GM21576 (cell line): ENCODE data around the gene BCAS3.
"Not testable (repeated sequence)": the region's sequence is repeated elsewhere in the genome, so short reads cannot be mapped to it uniquely, and the experiment has no call there.

ENCODE experiments used
- ATAC-seq: cut with Tn5 transposase; IDR thresholded peaks from one replicate; pipeline ENCODE4 v1.9.1; 2021; ENCODE audit warnings: mild to moderate bottlenecking, moderate library complexity; ENCODE audit not compliant: unreplicated experiment

BCAS3 gene

DNA sequence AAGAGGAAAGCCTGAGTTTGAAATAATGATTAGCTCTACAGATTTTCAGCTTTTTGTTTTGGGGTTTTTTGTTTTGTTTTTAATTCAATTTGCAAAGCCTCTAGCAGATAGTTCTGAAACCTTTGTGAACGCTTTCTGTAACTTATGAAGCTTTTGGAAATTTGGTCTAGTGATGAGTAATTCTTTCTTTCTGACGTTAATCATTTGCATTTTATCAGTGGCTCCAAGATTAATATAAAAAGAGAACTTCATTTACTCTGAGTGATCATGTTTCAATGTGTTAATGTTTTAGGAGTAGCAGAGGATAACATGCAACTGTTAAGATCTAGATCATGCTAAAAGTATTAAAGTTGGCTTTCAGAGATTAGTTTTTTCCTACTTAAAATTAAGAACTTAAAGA lies 561.7 kb downstream of the BCAS3 start:
- no peak for ATAC-seq

DNA sequence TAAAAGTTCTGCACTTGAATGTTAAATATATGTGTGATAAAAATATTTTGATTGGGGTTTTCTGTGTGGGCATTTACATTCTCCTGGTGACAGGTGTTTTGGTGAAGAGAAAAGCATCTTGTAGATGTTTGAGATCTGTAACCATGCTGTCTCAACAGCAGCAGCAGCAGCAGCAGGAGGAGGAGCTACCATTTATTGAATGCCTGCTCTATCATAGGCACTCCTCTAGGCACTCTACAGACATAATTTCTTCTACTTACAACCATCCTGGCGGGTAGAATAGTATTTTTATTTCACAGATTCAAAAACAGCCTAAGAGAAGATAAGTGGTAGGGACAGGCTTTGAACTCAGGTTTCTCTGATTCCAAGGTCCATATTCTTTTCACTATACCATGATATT lies 562.3 kb downstream of the BCAS3 start:
- ATAC-seq: no peak

DNA sequence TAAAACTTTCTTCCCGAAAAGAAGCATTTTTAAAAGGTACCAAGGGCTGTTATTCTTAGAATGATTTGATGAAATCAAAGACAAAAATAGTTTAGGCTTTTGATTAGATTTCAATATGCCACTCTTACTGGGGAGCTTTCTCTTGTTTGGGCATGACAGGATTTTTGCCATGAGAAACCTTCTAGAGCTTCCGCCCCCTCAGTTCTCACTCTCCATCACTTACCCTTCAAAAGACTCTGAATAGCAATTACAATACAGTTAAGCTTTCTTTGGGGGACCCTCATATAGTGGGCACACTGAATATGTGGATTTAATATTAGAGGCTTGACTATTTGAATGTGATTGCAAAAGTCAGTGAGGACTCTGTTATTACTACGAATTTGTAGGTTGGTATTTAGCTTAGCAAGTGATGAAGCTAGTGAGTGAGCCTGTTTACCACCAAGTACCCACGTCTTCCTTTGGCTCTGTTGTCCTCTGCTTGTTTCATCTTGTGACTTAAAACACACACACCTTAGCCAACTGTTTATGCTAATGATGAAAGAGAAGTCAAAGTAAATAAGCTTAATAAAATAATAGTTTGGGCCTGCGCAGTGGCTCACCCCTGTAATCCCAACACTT lies 563.3 kb downstream of the BCAS3 start:
- no peak for ATAC-seq

DNA sequence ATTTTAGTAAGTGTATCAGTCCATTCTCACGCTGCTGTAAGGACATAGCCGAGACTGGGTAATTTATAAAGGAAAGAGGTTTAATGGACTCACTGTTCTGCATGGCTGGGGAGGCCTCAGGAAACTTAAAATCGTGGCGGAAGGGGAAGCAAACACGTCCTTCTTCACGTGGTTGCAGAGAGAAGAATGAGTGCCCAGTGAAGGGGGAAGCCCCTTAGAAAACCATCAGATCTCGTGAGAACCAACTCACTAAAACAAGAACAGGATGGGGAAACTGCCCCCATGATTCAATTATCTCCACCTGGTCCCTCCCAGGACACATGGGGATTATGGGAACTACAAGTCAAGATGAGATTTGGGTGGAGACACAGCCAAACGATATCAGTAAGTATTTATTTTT lies 567.3 kb downstream of the BCAS3 start:
- not testable (repeated sequence) for ATAC-seq

DNA sequence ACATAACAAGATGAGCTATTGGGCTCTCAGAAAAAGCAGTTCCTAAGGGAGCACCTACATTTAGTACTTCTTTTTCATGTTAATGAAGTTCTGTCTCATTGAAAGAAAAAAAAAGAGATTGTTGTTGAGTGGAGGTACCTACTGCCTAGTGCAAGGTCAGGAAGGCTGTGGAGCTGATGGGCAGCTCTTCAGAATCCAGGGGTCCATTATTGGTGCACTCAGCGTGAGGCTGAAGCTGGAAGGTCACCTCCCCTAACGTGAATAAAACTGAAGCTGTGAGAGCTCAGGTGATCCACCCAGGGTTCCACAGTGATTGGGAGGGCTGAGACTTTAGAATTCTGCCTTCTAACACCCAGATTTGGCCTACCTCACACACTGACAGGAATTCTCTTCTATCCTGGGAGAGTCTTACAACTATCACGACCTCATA lies 568.1 kb downstream of the BCAS3 start:
- ATAC-seq: no peak

DNA sequence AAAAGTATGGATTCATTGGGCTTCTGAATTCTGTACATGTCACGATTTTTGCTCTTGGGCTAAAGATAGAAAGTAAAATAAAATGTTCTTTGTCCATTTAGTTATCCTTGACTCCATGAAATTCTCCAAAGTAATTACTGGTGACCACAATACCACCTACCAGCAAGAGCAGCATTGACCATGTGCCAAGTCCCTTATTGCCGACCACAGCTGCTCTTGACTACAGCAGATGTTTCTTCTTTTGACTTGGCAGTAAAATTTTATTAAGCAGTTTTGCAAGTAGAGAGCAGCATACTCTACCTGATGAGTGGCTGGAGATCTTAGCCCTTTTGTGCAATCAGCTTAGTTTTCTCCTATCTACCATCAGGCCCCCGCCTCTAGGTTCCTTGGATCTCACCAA lies 569.8 kb downstream of the BCAS3 start:
- no peak for ATAC-seq

DNA sequence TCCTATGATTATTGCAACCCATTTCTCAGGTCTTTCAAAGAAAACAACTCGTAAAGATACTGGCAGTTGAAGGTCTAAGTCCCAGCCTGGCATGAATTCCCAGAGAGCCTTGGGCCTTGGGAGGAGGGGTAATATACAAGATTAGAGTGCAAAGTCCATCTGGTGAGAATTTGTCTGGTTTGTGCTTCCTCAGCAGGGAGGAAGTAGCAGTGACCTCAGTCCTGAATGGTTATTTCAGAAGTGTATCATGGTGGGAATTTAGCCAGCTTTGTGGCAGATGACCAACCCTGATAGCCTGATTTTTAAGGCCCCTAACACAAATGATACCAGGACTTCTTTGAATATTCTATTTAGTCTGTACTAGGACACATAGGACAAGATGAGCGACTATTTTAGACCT lies 570.7 kb downstream of the BCAS3 start:
- ATAC-seq: no peak

DNA sequence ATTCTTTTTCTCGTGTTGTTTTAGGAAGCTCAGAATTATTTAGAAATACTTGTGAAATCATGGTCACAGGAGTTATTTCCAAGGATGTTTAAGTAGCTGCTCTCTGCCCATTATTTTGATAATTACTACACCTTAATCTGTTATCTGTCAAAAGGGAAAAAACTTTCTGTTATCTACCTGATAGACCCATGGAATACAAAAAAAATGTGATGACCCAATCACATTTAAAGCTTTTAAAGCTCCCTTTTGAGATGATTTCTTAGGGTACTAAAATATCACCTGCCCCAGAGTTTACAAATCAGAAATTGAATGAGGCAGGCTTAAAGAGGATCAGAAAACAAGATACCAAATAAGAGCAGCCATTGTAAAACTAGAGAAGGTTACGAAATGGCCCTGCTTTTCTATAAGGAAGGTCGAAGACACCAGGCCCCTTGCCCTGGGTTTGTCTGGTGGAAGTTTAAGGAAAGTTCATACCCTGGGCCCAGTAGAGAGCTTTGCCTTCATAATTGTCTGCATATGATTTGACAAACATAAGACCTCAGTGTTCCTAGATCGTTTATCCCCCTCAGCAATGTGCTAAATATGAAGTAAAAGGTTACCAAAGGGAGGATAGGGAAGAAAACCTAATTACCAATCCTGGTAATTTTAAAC lies 572.1 kb downstream of the BCAS3 start:
- no peak for ATAC-seq

DNA sequence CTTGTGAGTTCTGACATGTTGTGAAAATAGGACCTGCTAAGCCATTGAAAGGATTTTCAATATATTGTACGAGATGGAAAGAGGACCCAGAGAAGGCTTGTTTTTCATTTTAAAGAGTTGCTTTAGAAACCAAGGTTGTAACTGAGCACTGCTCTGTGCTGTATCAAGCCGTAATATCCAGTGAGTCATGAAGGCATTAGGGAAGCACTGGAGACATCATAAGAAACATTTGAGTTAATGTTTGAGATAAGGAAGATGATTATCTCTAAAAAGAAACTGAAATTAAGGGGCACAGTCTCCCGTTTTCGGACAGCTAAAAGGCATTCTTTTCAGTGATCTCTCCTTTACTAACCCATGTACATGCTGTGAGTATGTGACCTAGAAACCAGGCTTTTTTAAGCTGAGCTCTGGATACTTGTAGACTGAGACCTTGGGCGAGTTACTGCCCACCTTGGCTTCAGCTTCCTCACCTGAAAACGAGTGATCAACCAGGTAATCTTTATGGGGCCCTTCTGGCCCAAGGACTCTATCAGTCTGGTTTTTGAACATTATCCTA lies 572.8 kb downstream of the BCAS3 start:
- no peak for ATAC-seq

DNA sequence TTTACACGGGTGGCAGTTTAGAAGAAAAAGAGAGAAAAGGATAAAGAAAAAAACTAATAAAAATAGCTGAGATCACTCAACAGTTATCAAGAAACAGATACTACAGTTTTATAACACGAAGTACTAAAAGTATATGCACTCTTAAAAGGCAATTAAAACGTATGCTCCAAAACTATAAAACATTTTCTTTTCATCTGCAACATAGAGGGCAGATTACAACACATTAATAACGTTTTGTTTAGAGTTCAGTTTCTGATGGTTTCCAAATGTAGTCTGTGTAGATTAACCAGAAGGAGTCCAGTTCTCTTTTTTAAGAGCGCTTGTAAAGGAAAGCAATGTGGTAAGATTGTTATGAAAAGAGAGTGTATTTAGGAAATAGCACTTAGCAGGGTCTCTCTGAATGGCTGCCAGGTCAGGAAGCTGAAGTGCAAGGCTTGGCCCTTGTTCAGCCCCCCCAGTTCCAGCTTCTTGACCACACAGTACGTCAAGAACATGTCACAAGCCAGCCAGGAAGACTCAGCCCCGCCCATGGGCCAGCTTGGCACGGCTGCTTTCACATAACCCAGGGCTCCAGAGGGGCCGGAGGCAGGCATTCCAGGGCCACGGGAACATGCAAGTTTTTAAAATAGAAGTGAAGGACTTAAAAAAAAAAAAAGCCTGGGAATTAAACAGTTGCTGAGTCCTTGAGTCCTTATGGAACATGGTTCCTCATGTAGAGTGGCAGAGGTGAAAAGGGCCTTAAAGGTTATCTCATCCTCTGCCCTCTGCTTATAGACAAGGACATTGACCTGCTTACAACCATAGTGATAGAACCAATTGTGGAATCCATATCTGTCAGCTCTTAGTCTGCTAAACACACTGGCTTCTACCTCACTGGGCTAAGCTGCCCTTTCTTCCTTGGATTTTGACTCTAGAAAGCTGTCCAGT lies 574.6 kb downstream of the BCAS3 start:
- ATAC-seq: no peak

DNA sequence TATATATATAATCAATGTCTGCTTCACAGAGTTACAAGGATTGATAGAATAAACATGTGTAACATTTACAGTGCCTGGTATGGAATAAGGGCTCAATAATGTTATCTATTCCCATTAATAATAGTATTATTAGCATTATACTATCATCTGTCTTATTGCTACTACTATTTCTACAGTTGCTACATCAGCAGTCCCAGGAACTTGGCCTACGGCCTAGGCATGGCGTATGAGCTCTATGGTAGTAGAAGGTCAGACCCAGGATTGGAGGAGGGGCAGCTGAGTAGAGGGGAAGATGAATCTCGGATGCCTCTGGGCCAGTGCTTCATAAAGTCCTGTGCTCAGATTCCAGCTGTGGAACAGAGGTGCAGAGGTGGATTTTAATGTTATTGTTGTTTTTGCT lies 575.7 kb downstream of the BCAS3 start:
- ATAC-seq: no peak

DNA sequence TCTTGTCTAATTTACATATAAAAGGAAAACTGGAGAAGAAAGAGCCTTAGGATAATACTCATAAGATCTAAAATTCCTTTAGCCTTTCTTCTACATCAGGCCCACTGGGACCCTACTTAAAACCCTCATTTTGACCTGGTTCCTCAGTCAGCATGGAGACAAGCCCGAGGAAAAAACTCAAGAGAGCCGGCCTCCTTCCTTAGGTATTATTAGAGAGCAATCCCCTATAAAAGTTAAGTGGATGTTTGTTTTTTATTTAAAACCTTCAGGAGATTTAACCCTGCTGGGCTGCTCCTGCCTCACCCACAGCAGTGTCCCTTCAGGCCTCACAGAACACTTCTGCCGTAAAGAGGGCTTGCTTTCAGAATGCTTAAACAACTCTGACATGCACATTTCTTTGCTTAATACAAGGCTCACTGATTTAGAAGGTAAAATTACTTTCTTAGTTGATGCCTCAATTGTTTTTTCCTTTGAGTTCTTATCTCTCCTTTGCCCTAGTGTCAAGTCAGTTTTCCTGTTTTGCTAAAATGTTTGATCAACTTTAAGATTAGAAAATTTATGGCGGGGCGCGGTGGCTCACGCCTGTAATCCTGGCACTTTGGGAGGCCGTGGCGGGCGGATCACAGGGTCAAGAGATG lies 576.4 kb downstream of the BCAS3 start:
- no peak for ATAC-seq

DNA sequence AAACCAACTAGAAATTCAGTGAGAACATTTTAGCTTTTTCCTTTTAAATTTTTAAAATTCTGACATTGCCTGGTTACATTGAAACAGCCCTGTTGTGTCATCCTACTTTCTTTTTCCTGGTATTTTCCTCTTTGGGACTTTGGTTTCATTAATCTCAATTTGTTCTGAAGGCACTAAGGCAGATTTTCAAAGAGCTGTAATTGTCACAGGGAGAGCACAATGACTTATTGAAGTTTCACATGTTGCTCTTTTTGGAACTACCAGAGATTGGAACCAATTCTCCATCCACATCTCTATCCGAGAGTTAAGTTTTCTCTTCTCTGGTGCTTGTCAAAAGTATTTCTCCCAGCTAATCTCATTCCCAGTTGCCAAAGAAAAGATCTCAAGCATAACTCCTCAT lies 577.3 kb downstream of the BCAS3 start:
- no peak for ATAC-seq

DNA sequence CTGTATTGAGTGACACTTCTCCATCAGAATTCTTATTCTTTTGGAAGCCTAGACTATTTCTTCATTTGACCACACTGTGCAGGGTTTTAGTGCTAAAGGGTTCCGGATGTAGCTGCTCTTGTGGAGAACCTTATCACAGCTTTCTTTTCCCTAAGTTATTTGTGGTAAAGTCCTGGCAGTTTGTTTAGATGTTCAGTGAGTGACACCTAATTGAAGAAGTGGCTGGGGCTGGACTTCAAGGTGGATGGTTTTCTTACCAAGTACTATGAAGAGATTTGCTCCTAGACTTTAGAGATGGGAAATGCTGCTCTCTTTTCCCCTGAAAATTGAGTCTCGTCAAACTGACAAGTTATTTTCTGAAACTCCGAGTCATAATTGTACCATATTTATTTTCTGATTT lies 578.0 kb downstream of the BCAS3 start:
- no peak for ATAC-seq

DNA sequence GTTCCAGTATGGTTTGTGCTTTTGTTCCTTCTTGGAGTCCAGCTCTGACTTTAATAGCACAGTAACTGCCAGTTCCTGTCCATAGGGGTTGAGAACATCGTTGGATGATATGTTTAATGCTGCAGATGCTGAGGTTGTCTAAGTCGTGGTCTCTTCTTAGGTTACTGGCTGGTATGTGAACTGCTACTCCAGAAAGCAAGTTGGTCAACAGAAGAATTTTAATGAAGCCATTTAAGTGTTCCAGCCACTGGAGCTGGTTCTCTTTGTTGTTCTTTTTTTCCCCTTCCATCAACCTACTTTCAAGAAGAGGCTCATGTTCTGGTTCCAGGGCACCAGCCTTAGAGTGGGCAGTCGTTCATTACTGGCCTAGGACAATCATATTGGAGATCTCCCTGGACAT lies 581.7 kb downstream of the BCAS3 start:
- ATAC-seq: no peak

DNA sequence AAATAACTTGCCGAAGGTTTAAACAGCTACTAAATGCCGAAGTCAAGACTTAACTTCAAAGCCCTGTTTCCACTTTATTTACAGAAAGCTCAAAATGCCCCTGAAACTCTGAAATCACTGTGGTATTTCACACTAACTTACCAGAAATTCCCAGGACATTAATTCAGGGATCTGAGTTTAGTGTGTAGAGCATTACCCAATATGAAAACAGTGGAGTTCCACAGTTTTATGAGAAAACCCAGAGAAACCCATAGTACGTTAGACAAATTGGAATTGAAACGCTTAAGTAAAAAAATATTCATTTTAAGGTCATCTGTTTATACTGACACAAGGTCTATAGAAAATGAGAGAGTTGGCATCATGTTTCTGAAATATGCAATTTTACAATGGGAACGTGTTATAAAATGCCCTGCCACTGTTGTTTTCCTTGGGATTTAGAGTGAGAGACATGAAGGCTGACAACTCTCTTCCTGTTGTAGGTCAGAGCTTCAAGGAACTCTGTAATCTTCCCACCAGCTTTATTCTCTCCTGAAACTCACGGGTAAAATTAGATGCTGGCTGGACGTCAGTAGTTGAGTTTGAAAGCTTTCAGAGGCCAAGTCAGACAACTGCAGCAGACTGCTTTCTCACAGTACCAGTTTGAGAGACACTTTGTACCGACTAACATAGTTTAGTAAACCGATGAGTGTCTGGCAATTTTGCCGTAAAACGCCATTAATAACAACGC lies 582.6 kb downstream of the BCAS3 start:
- ATAC-seq: no peak

DNA sequence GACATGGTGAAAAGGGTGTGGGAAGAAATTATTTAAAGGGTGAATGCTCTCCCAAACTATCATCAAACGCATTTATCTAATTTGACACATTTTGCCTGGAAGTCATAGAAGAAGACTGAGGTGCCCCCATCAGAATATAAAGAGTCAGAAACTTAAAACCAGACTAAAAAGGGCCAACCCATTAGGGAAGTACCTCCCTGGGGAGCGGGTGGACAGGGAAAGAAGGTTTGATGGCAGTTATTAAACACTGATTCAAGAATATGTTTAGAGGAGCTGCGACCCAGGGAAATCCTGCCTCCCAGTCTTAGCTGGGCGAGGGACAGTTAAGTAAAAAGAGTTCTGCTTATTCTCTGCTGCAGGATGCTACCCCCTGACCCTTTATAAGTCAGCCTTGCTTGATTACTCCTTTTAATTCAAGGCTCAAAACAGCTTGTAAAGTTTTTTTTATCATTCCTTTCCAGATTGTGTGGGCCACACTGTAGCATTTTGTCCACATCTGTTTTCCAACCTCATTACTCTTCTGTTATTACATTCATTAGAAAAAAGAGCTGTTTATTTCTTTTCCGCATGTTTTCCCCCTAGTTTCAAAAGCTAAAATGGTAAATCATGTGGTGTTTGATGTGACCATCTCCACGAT lies 583.5 kb downstream of the BCAS3 start:
- no peak for ATAC-seq

DNA sequence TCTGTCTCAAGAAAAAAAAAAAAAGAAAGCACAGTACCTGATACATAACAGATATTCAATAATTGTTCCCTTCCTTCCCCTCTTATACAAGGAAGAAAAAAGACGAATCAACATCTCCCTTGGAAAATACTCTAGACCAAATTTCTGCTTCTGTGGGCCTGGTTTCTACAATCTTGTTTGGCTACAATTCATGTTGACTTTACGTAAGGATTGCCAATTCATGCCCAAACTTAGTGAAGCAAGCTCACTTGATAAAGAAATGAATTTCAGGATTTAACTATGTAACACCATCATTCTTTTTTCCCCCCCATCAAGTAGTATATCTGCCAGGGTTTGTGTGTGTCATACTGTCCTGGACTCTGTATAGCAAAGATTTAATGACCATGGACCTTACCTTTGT lies 587.7 kb downstream of the BCAS3 start:
- ATAC-seq: no peak

DNA sequence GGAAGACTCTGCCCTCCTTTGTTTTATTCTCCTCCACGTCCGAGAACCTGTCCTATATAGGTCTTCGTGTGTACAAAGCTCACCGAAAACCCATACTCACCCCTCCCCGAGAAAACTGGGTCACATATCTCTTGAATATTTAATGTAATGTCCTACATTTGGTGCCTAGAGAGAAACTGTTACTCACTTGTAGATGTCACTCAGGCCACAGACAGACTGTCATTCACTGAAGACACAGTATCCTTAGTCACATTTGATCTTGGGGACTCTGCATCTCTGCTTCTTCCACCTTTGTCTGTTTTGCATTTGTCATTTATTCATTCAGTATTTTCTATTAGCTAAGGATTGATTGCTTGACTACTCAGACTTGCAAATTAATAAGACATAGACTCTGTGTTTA lies 590.2 kb downstream of the BCAS3 start:
- no peak for ATAC-seq

DNA sequence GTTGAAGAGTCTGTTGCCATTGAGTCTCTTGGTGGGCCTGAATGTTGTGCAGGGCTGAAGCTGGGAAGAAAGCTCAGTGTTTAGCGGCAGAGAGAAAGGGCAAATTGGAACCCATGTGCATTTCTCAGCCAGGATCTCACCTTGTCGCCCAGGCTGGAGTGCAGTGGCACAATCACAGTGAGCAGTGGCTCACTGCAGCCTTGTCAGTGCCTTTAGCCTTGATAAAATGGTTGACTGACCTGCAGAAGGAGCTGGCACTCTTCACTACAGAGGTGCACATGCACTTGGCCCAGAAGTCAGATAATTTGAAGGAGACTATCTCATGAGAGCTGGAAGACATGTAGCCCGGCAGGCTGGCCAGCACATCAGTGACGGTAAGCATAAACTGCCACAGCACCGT lies 597.7 kb downstream of the BCAS3 start:
- no peak for ATAC-seq
